ENCODE data around the gene CA11. TPM values are rescaled to one million over a fixed set of nuclear protein-coding genes. Genes with fewer than 3 reads are reported as not detected.
"Not testable (repeated sequence)": the region's sequence is repeated elsewhere in the genome, so short reads cannot be mapped to it uniquely, and the experiment has no call there.

The CA11 gene
- polyA plus RNA-seq, 1 experiment: 3.0 TPM

- no peak for TF ChIP-seq CTCF (IDR thresholded peaks at IDR 0.05; ENCODE audit: insufficient read depth, low read depth, low read length)
- H3K27me3 ChIP-seq (ENCODE audit: control insufficient read depth, insufficient read depth, low read length): no peaks in the 10 kb centered on the region
- H3K36me3 ChIP-seq (ENCODE audit: control insufficient read depth, insufficient read depth, low read length): peaks cover 4% of the 10 kb centered on the region; the same call in 1 of the 2 replicates
- H3K4me3 ChIP-seq (ENCODE audit: low read depth, low read length): no peak overlapping the region
- ChIA-PET CTCF (interaction anchor here (0.5 to 2.3 kb wide), 5 partner anchors 13 to 241 kb away, joined by 3 to 6 read pairs (median 4); partner anchors contain the start of genes CA11 and KDELR1), POLR2A (no interaction called here)
- no peak for DNase-seq (ENCODE audit: low read depth)
Measured at GRCh38 chr19:48632692-48633147, 13.3 kb downstream of the CA11 start.

GRCh38 chr19:48632286-48632685 is 13.7 kb downstream of the CA11 start:
- H3K4me3 ChIP-seq (ENCODE audit: low read depth, low read length); POLR2A ChIA-PET; H3K27me3 ChIP-seq (ENCODE audit: control insufficient read depth, insufficient read depth, low read length); H3K36me3 ChIP-seq (ENCODE audit: control insufficient read depth, insufficient read depth, low read length); DNase-seq (ENCODE audit: low read depth): not testable (repeated sequence)
- CTCF ChIA-PET: interaction anchor here (0.5 to 2.3 kb wide), 3 partner anchors 13 to 171 kb away, joined by 3 to 6 read pairs (median 4); partner anchors contain the start of gene CA11

GRCh38 chr19:48631225-48631624 is 14.8 kb downstream of the CA11 start:
- ChIA-PET POLR2A (no interaction called here), CTCF (interaction anchor here (1.4 kb wide), 1 partner anchor 15 kb away, joined by 3 read pairs; the partner anchor contains the start of gene CA11)
- Histone ChIP-seq H3K27me3 (ENCODE audit: control insufficient read depth, insufficient read depth, low read length) (no peaks in the 10 kb centered on the region), H3K4me3 (ENCODE audit: low read depth, low read length) (no peak overlapping the region), H3K36me3 (ENCODE audit: control insufficient read depth, insufficient read depth, low read length) (peaks cover 4% of the 10 kb centered on the region; the same call in 1 of the 2 replicates)
- TF ChIP-seq CTCF (IDR thresholded peaks at IDR 0.05; ENCODE audit: insufficient read depth, low read depth, low read length): no peak
- DNase-seq (ENCODE audit: low read depth): no peak

- CTCF ChIA-PET: interaction anchor here (1.4 kb wide), 1 partner anchor 15 kb away, joined by 3 read pairs; the partner anchor contains the start of gene CA11
- no peak for TF ChIP-seq CTCF (IDR thresholded peaks at IDR 0.05; ENCODE audit: insufficient read depth, low read depth, low read length)
- DNase-seq (ENCODE audit: low read depth): no peak
- Histone ChIP-seq H3K4me3 (ENCODE audit: low read depth, low read length) (no peak overlapping the region), H3K36me3 (ENCODE audit: control insufficient read depth, insufficient read depth, low read length) (peaks cover 6% of the 10 kb centered on the region; the same call in 1 of the 2 replicates), H3K27me3 (ENCODE audit: control insufficient read depth, insufficient read depth, low read length) (no peaks in the 10 kb centered on the region)
- POLR2A ChIA-PET: no interaction called here
Measured at GRCh38 chr19:48630296-48631063, 15.5 kb downstream of the CA11 start.

- ChIA-PET POLR2A (no interaction called here), CTCF (no interaction called here)
- Histone ChIP-seq H3K27me3 (ENCODE audit: control insufficient read depth, insufficient read depth, low read length) (no peaks in the 10 kb centered on the region), H3K4me3 (ENCODE audit: low read depth, low read length) (no peak overlapping the region), H3K36me3 (ENCODE audit: control insufficient read depth, insufficient read depth, low read length) (peaks cover 6% of the 10 kb centered on the region)
- TF ChIP-seq CTCF (IDR thresholded peaks at IDR 0.05; ENCODE audit: insufficient read depth, low read depth, low read length): no peak
- no peak for DNase-seq (ENCODE audit: low read depth)
Measured at GRCh38 chr19:48629599-48630295, 16.2 kb downstream of the CA11 start.
